ENCODE measurements around the gene ICAM3. TPM values are rescaled to one million over a fixed set of nuclear protein-coding genes. Genes with fewer than 3 reads are reported as not detected.

The ICAM3 gene
- total and polyA plus RNA-seq, 2 experiments from 2014 or later = 5.2 to 16.8 TPM

- H4K20me1 ChIP-seq (ENCODE audit: insufficient read depth, poor library complexity, severe bottlenecking) = no peaks in the 10 kb centered on the region
- no peak overlapping the region for H3K4me3 ChIP-seq
- WGBS (ENCODE audit: low lambda C conversion rate, missing lambda C conversion rate) = 93% methylated on average over 13 of the region's 13 CpGs
- no peaks in the 10 kb centered on the region for H3K9me2 ChIP-seq (replicated peaks; ENCODE audit: insufficient read depth)
- H3K79me2 ChIP-seq = peaks cover 7% of the 10 kb centered on the region
- TF ChIP-seq EZH2 (IDR thresholded peaks at IDR 0.05; ENCODE audit: borderline replicate concordance) (no peak), EZH2phosphoT487 (IDR thresholded peaks at IDR 0.05; ENCODE audit: low read depth, severe bottlenecking, unreplicated experiment) (no peak)
- TF ChIP-seq, protein P1, sequence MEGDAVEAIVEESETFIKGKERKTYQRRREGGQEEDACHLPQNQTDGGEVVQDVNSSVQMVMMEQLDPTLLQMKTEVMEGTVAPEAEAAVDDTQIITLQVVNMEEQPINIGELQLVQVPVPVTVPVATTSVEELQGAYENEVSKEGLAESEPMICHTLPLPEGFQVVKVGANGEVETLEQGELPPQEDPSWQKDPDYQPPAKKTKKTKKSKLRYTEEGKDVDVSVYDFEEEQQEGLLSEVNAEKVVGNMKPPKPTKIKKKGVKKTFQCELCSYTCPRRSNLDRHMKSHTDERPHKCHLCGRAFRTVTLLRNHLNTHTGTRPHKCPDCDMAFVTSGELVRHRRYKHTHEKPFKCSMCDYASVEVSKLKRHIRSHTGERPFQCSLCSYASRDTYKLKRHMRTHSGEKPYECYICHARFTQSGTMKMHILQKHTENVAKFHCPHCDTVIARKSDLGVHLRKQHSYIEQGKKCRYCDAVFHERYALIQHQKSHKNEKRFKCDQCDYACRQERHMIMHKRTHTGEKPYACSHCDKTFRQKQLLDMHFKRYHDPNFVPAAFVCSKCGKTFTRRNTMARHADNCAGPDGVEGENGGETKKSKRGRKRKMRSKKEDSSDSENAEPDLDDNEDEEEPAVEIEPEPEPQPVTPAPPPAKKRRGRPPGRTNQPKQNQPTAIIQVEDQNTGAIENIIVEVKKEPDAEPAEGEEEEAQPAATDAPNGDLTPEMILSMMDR (IDR thresholded peaks at IDR 0.05; ENCODE audit: poor library complexity) = no peak
- peaks cover 12% of the 10 kb centered on the region for H3K4me1 ChIP-seq (ENCODE audit: insufficient read depth)
- H3K4me2 ChIP-seq = no peak overlapping the region
- H3K27me3 ChIP-seq = no peaks in the 10 kb centered on the region
- H3K9me3 ChIP-seq (ENCODE audit: low read depth) = no peaks in the 10 kb centered on the region
- no peaks in the 10 kb centered on the region for H3K36me3 ChIP-seq (replicated peaks; ENCODE audit: insufficient read depth, low read depth)
- no peak for DNase-seq (ENCODE audit: low spot score)
- no peak overlapping the region for H3K27ac ChIP-seq
- no peak overlapping the region for H2AFZ ChIP-seq
Measured at GRCh38 chr19:10318807-10319682, 20.4 kb downstream of the ICAM3 start.

DNA sequence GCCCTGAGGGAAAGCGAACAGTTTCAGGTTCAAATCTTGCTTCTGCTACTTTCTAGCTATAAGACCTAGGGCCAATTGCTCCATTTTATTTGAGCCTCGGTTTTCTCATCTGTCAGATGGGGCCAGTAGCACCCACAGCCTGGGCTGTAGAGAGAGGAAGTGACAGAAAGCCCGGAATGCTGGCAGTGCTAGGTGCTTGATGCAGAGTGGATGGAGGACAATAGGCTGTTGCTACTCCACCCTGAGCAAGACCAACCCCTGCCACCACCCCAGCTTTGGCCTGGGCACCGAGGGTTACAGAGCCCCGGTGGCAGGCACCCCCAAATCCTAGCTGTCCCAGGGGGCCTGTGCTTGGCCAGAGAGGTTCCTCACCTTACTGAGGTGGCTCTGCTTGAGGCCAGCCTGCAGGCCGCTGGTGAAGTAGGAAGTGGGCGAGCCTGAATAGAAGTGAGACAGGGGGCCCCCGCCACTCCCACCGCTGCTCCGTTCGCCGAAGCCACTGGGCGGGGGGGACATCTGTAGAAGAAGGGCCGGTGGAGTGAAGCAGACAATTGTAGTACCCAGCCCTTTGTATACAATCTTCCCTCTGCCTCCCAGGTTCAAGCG is 21.5 kb downstream of the ICAM3 start:
- no peak for DNase-seq (ENCODE audit: low spot score)
- H3K36me3 ChIP-seq (replicated peaks; ENCODE audit: insufficient read depth, low read depth) = no peaks in the 10 kb centered on the region
- WGBS (ENCODE audit: low lambda C conversion rate, missing lambda C conversion rate) = 94% methylated on average over 15 of the region's 15 CpGs

DNA sequence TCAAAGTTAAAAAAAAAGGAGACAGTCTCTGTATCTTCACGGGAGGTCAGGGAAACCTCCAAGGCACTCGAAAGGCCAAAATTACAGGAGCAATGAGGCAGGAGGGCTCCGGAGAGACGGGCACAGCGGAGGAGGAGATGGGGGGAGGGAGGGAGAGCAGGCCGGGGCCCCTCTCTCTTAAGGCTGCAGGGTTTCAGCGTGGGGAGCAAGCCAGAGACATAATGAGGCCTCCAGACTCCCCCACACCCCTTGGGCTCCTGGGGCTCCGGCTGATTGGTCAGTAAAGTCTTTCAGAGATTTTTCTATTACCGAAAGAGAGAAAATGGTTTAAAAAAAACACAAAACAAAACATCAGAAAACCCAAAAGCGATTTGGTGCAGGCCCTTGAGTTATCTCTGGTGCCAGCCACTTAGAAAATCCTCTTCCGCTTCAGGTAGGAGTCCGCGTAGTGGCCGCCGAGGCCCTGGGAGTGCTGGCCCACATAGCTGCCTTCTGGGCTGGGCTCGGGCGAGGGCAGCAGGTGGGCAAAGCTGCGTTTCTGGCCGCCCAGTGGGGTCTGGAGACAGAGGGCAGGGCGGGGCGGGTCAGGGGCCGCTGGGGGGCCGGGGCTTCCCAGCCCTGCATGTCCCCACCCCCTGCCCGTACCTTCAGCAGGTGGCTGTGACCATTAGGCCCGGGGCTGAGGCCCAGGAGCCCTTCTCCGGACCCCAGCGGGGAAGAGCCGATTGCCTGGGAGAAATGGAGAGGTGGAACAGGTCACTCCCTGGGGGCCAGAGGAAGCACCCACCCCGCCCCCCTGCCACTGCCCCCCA is 22.2 kb downstream of the ICAM3 start:
- DNase-seq (ENCODE audit: low spot score) = no peak
- Histone ChIP-seq H2AFZ (no peak overlapping the region), H3K27ac (no peak overlapping the region), H3K36me3 (replicated peaks; ENCODE audit: insufficient read depth, low read depth) (no peaks in the 10 kb centered on the region), H3K9me3 (ENCODE audit: low read depth) (no peaks in the 10 kb centered on the region), H3K4me3 (no peak overlapping the region), H3K79me2 (peaks cover 7% of the 10 kb centered on the region), H3K4me1 (ENCODE audit: insufficient read depth) (peaks cover 12% of the 10 kb centered on the region), H3K4me2 (no peak overlapping the region), H4K20me1 (ENCODE audit: insufficient read depth, poor library complexity, severe bottlenecking) (no peaks in the 10 kb centered on the region), H3K9me2 (replicated peaks; ENCODE audit: insufficient read depth) (no peaks in the 10 kb centered on the region), H3K27me3 (no peaks in the 10 kb centered on the region)
- 92% methylated on average over 20 of the region's 29 CpGs for WGBS (ENCODE audit: low lambda C conversion rate, missing lambda C conversion rate)
- TF ChIP-seq, protein P1 (IDR thresholded peaks at IDR 0.05; ENCODE audit: poor library complexity) = no peak
- TF ChIP-seq EZH2phosphoT487 (IDR thresholded peaks at IDR 0.05; ENCODE audit: low read depth, severe bottlenecking, unreplicated experiment) = no peak
- TF ChIP-seq EZH2 (IDR thresholded peaks at IDR 0.05; ENCODE audit: borderline replicate concordance) = no peak

More for the DNA sequence above, 21.5 kb downstream of the ICAM3 start:
- H3K79me2 ChIP-seq = peaks cover 7% of the 10 kb centered on the region
- no peak for TF ChIP-seq EZH2phosphoT487 (IDR thresholded peaks at IDR 0.05; ENCODE audit: low read depth, severe bottlenecking, unreplicated experiment)
- no peak for TF ChIP-seq EZH2 (IDR thresholded peaks at IDR 0.05; ENCODE audit: borderline replicate concordance)
- TF ChIP-seq, protein P1 (IDR thresholded peaks at IDR 0.05; ENCODE audit: poor library complexity) = no peak
- H3K27me3 ChIP-seq = no peaks in the 10 kb centered on the region
- H4K20me1 ChIP-seq (ENCODE audit: insufficient read depth, poor library complexity, severe bottlenecking) = no peaks in the 10 kb centered on the region
- H3K27ac ChIP-seq = no peak overlapping the region
- no peak overlapping the region for H2AFZ ChIP-seq
- no peaks in the 10 kb centered on the region for H3K9me2 ChIP-seq (replicated peaks; ENCODE audit: insufficient read depth)
- no peak overlapping the region for H3K4me2 ChIP-seq
- peaks cover 12% of the 10 kb centered on the region for H3K4me1 ChIP-seq (ENCODE audit: insufficient read depth)
- H3K4me3 ChIP-seq = no peak overlapping the region
- H3K9me3 ChIP-seq (ENCODE audit: low read depth) = no peaks in the 10 kb centered on the region

Data from hepatocyte (in vitro differentiated cells).